OCI-LY3 (cell line): ENCODE results near the gene NEO1.

Experiments
- CTCF ChIP-seq: fragments of 200-600, 300-600 bp; sonication (generic); IDR thresholded peaks from 2 replicates; pipeline ENCODE4 v1.5.1; 2014; ENCODE audit warnings: antibody characterized with exemption, low read length, low read depth
- EZH2phosphoT487 ChIP-seq: fragments of 200-600 bp; shearing (Covaris generic); IDR thresholded peaks from 2 replicates; pipeline ENCODE4 v1.6.1; 2018; ENCODE audit warnings: antibody characterized with exemption, mixed run types, low read depth

- no peak for TF ChIP-seq CTCF
- no peak for TF ChIP-seq EZH2phosphoT487
Measured at GRCh38 chr15:73176598-73176997, 124.3 kb downstream of the NEO1 start.
